H9 (cell line): ENCODE results near the gene ZNF467. TPM values are rescaled to one million over a fixed set of nuclear protein-coding genes. Genes with fewer than 3 reads are reported as not detected.

Experiments
- DNase-seq: peaks from one replicate; pipeline ENCODE4 v3.0.0-alpha.2; 2017
- H2AFZ ChIP-seq: one replicate; pipeline ENCODE4 v1.6.1; 2013; ENCODE audit warnings: mild to moderate bottlenecking, low read length, control low read depth, moderate library complexity
- H2AK5ac ChIP-seq: 2 replicates; pipeline ENCODE4 v1.6.1; 2013; ENCODE audit warnings: low read length, control low read depth, mixed read lengths; ENCODE audit not compliant: insufficient read length
- H2BK120ac ChIP-seq: one replicate; pipeline ENCODE4 v1.6.1; 2013; ENCODE audit warnings: low read depth, mild to moderate bottlenecking, low read length, control low read depth, inconsistent platforms; ENCODE audit not compliant: poor library complexity, severe bottlenecking
- H2BK12ac ChIP-seq: 2 replicates; pipeline ENCODE4 v1.6.1; 2013; ENCODE audit warnings: low read length, control low read depth, mixed read lengths, low read depth; ENCODE audit not compliant: insufficient read length
- H2BK15ac ChIP-seq: 2 replicates; pipeline ENCODE4 v1.6.1; 2013; ENCODE audit warnings: low read depth, low read length, control low read depth
- H2BK20ac ChIP-seq: one replicate; pipeline ENCODE4 v1.6.1; 2013; ENCODE audit warnings: low read depth, mild to moderate bottlenecking, low read length, control low read depth, inconsistent platforms; ENCODE audit not compliant: poor library complexity, severe bottlenecking
- H2BK5ac ChIP-seq: 2 replicates; pipeline ENCODE4 v1.6.1; 2013; ENCODE audit warnings: low read length, control low read depth, mixed read lengths; ENCODE audit not compliant: insufficient read length
- H3K14ac ChIP-seq: 2 replicates; pipeline ENCODE4 v1.6.1; 2013; ENCODE audit warnings: low read length, control low read depth; ENCODE audit not compliant: insufficient read depth
- H3K18ac ChIP-seq: 2 replicates; pipeline ENCODE4 v1.6.1; 2013; ENCODE audit warnings: low read depth, mild to moderate bottlenecking, mixed read lengths, low read length, control low read depth; ENCODE audit not compliant: insufficient read length
- H3K23ac ChIP-seq: 2 replicates; pipeline ENCODE4 v1.6.1; 2013; ENCODE audit warnings: low read length, control low read depth, mixed read lengths, low read depth; ENCODE audit not compliant: insufficient read length
- H3K23me2 ChIP-seq: 2 replicates; pipeline ENCODE4 v1.6.1; 2013; ENCODE audit warnings: low read depth, mild to moderate bottlenecking, mixed read lengths, low read length, control low read depth; ENCODE audit not compliant: insufficient read length, poor library complexity, severe bottlenecking
- H3K27ac ChIP-seq: 2 replicates; pipeline ENCODE4 v1.5.1; 2013; ENCODE audit warnings: low read length, control low read depth, mixed read lengths, low read depth; ENCODE audit not compliant: insufficient read length
- H3K27me3 ChIP-seq: 2 replicates; pipeline ENCODE4 v1.6.1; 2013; ENCODE audit warnings: low read length, control low read depth, inconsistent platforms; ENCODE audit not compliant: insufficient read depth
- H3K4ac ChIP-seq: 2 replicates; pipeline ENCODE4 v1.6.1; 2013; ENCODE audit warnings: low read depth, mild to moderate bottlenecking, control low read depth, inconsistent platforms, low read length, moderate library complexity
- H3K4me1 ChIP-seq: 2 replicates; pipeline ENCODE4 v1.6.1; 2013; ENCODE audit warnings: low read length, control low read depth, inconsistent platforms; ENCODE audit not compliant: insufficient read depth
- H3K4me2 ChIP-seq: 2 replicates; pipeline ENCODE4 v1.6.1; 2013; ENCODE audit warnings: low read length, control low read depth, mixed read lengths; ENCODE audit not compliant: insufficient read length, insufficient read depth
- H3K56ac ChIP-seq: 2 replicates; pipeline ENCODE4 v1.6.1; 2013; ENCODE audit warnings: low read depth, mild to moderate bottlenecking, mixed read lengths, low read length, control low read depth; ENCODE audit not compliant: insufficient read length
- H3K79me1 ChIP-seq: 2 replicates; pipeline ENCODE4 v1.6.1; 2013; ENCODE audit warnings: low read depth, mild to moderate bottlenecking, moderate library complexity, low read length, control low read depth, inconsistent platforms; ENCODE audit not compliant: insufficient read depth, poor library complexity, severe bottlenecking
- H3K79me2 ChIP-seq: 2 replicates; pipeline ENCODE4 v1.6.1; 2013; ENCODE audit warnings: low read length, control low read depth, inconsistent platforms; ENCODE audit not compliant: insufficient read depth
- H3K9ac ChIP-seq: 2 replicates; pipeline ENCODE4 v1.6.1; 2013; ENCODE audit warnings: low read length, control low read depth, mixed read lengths; ENCODE audit not compliant: insufficient read length; ENCODE audit errors: extremely low read depth
- H3K9me3 ChIP-seq: one replicate; pipeline ENCODE4 v1.6.1; 2013; ENCODE audit warnings: low read depth, low read length, inconsistent platforms; ENCODE audit not compliant: control insufficient read depth
- H3T11ph ChIP-seq: one replicate; pipeline ENCODE4 v1.6.1; 2013; ENCODE audit warnings: mild to moderate bottlenecking, low read length, control low read depth, inconsistent platforms
- H4K20me1 ChIP-seq: one replicate; pipeline ENCODE4 v1.6.1; 2013; ENCODE audit not compliant: control insufficient read depth, insufficient read length, insufficient read depth
- H4K5ac ChIP-seq: 2 replicates; pipeline ENCODE4 v1.6.1; 2013; ENCODE audit warnings: low read depth, mild to moderate bottlenecking, mixed read lengths, low read length, control low read depth; ENCODE audit not compliant: insufficient read length
- H4K8ac ChIP-seq: replicated peaks from 2 replicates; pipeline ENCODE4 v1.6.1; 2013; ENCODE audit warnings: low read length, control low read depth, mixed read lengths, low read depth; ENCODE audit not compliant: insufficient read length
- H4K91ac ChIP-seq: 2 replicates; pipeline ENCODE4 v1.6.1; 2013; ENCODE audit warnings: low read depth, mild to moderate bottlenecking, moderate library complexity, mixed read lengths, low read length, control low read depth; ENCODE audit not compliant: insufficient read length
- H3K27ac Mint-ChIP-seq, 3 experiments: 2 replicates in 2 of 3; 3 replicates in 1 of 3; pipeline ENCODE4 v1.8.0; 2020 to 2021; ENCODE audit warnings: mixed read lengths in 3 of 3, mild to moderate bottlenecking in 1 of 3, moderate library complexity in 1 of 3
- H3K27me3 Mint-ChIP-seq: 2 replicates; pipeline ENCODE4 v1.8.0; 2021; ENCODE audit warnings: low read depth, mild to moderate bottlenecking, moderate library complexity, mixed read lengths
- H3K36me3 Mint-ChIP-seq, 3 experiments: 2 replicates in 2 of 3; 3 replicates in 1 of 3; pipeline ENCODE4 v1.8.0; 2020 to 2021; ENCODE audit warnings: low read depth in 3 of 3, mixed read lengths in 3 of 3; ENCODE audit not compliant: insufficient read depth in 1 of 3
- H3K4me1 Mint-ChIP-seq, 2 experiments: 2 replicates each; pipeline ENCODE4 v1.8.0; 2020; ENCODE audit warnings: mixed read lengths in 2 of 2
- H3K4me3 Mint-ChIP-seq, 2 experiments: 2 replicates in 1 of 2; 3 replicates in 1 of 2; pipeline ENCODE4 v1.8.0; 2020 to 2021; ENCODE audit warnings: mild to moderate bottlenecking in 2 of 2, mixed read lengths in 2 of 2, moderate library complexity in 1 of 2
- H3K9me3 Mint-ChIP-seq, 2 experiments: 2 replicates in 1 of 2; 3 replicates in 1 of 2; pipeline ENCODE4 v1.8.0; 2020; ENCODE audit warnings: mild to moderate bottlenecking in 2 of 2, mixed read lengths in 2 of 2, moderate library complexity in 1 of 2
- CTCF ChIP-seq: fragments of 200-600 bp; sonication (generic); conservative IDR thresholded peaks from 3 replicates; pipeline ENCODE4 v1.8.0; 2021; ENCODE audit warnings: antibody characterized with exemption, mild to moderate bottlenecking
- WGBS: extraction: QIAGEN DNeasy Blood & Tissue Kit; methylation state at CpG from one replicate; pipeline ENCODE4 v1.1.7; 2013; ENCODE audit warnings: missing lambda C conversion rate, low lambda C conversion rate, mixed read lengths; ENCODE audit not compliant: insufficient read length; ENCODE audit errors: extremely low coverage; 5-methylcytosine and 5-hydroxymethylcytosine counted together
- total RNA-seq: library from RNA; stranded (reverse); gene quantifications from 2 replicates; pipeline ENCODE4 v1.2.1, GENCODE V29; 2021

The ZNF467 gene
- total RNA-seq, 1 experiment from 2014 or later = 0.31 TPM

DNA sequence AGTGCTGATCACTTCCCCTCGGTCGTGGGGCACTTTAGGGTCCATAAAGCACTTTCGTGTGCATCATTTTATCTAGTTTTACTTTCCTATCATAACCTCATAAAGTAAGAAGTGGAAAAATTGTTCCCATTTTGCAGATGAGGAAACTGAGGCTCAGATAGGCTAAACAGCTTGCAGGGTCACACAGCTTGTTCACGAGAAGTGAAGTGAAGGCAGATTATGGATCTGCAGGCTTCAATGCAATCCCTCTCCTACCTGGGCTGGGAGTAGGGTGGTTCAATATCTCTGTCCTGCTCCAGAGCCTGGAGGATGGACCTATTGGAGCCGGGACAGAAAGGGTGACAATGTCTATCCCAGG is 10.8 kb upstream of the ZNF467 start:
- no peaks in the 10 kb centered on the region; a peak in 1 of 5 replicates for H3K9me3 Mint-ChIP-seq
- no peaks in the 10 kb centered on the region for H3K79me1 ChIP-seq
- no peak overlapping the region for H4K91ac ChIP-seq
- H2BK15ac ChIP-seq = no peak overlapping the region
- no peak overlapping the region for H4K5ac ChIP-seq
- H3K14ac ChIP-seq = no peak overlapping the region; the same call in 1 of the 2 replicates
- no peaks in the 10 kb centered on the region; the same call in 1 of the 2 replicates for H3K27me3 ChIP-seq
- no peak overlapping the region for H2BK12ac ChIP-seq
- no peak overlapping the region for H2AFZ ChIP-seq
- H3K18ac ChIP-seq = no peak overlapping the region
- H3K4me1 ChIP-seq = no peaks in the 10 kb centered on the region
- H2BK120ac ChIP-seq = no peak overlapping the region
- no peaks in the 10 kb centered on the region for H3K23me2 ChIP-seq
- H3K79me2 ChIP-seq = no peaks in the 10 kb centered on the region
- no peak overlapping the region for H2BK5ac ChIP-seq
- H3K23ac ChIP-seq = no peak overlapping the region
- H3K4me1 Mint-ChIP-seq = peaks cover 2 to 20% of the 10 kb centered on the region in 2 experiments; a peak in 3 of 4 replicates
- H3K9ac ChIP-seq = no peak overlapping the region
- H2BK20ac ChIP-seq = no peak overlapping the region
- no peak overlapping the region for H3K4me2 ChIP-seq
- WGBS = no CpG with 5 or more reads among the region's 5 CpGs
- H3K4me3 Mint-ChIP-seq = no peak overlapping the region
- H3K36me3 Mint-ChIP-seq = no peaks in the 10 kb centered on the region
- no peak overlapping the region for H3K27ac ChIP-seq
- H3K9me3 ChIP-seq = no peaks in the 10 kb centered on the region
- H4K20me1 ChIP-seq = peaks cover 4% of the 10 kb centered on the region
- H3T11ph ChIP-seq = no peak overlapping the region
- no peak overlapping the region for H3K4ac ChIP-seq
- no peak overlapping the region for H2AK5ac ChIP-seq
- H4K8ac ChIP-seq = no peak overlapping the region
- H3K27ac Mint-ChIP-seq = no peak overlapping the region
- no peak for DNase-seq
- H3K27me3 Mint-ChIP-seq = peaks cover 57% of the 10 kb centered on the region
- no peak for TF ChIP-seq CTCF
- H3K56ac ChIP-seq = no peak overlapping the region
